HepG2 (cell line): ENCODE data around the gene RAB2B. TPM values are rescaled to one million over a fixed set of nuclear protein-coding genes. Genes with fewer than 3 reads are reported as not detected.
A peak's percentile ranks its signal among the peaks of the same experiment; 100 is the strongest.

Source experiments
- DMAP1 ChIP-seq: IDR thresholded peaks from 2 replicates; pipeline ENCODE4 v1.6.1; 2016
- ERF ChIP-seq: IDR thresholded peaks from 2 replicates; pipeline ENCODE4 v1.6.1; 2018; ENCODE audit warnings: missing biosample characterization, missing genetic modification reagents
- HMGA1 ChIP-seq: sonication (generic); formaldehyde crosslinking; conservative IDR thresholded peaks from 2 replicates; pipeline ENCODE4 v1.4.0; 2020; ENCODE audit warnings: missing genetic modification reagents
- KDM4B ChIP-seq: sonication (generic); formaldehyde crosslinking; IDR thresholded peaks from 2 replicates; pipeline ENCODE4 v1.4.0; 2020; ENCODE audit warnings: missing genetic modification reagents
- MAFK ChIP-seq, 2 experiments: IDR thresholded peaks in 1 of 2; conservative IDR thresholded peaks in 1 of 2; 2 replicates each; pipeline ENCODE4 v1.6.1; 2011; ENCODE audit warnings: improper control_type of control experiment in 2 of 2, low read length in 2 of 2
- POLR2G ChIP-seq: fragments of 200-400 bp; formaldehyde crosslinking; IDR thresholded peaks from 2 replicates; pipeline ENCODE4 v1.6.1; 2018; ENCODE audit warnings: mild to moderate bottlenecking, low read depth, low read length, moderate library complexity
- RAD51 ChIP-seq: fragments of 450-650 bp; IDR thresholded peaks from 2 replicates; pipeline ENCODE4 v1.6.1; 2016; ENCODE audit warnings: borderline replicate concordance
- SAP130 ChIP-seq: IDR thresholded peaks from 2 replicates; pipeline ENCODE4 v1.6.1; 2016; ENCODE audit warnings: low read depth
- SMYD3 ChIP-seq: sonication (generic); formaldehyde crosslinking; IDR thresholded peaks from 2 replicates; pipeline ENCODE4 v1.8.1; 2023; ENCODE audit warnings: mild to moderate bottlenecking, missing genetic modification reagents
- TBX3 ChIP-seq: fragments of 450-650 bp; IDR thresholded peaks from 2 replicates; pipeline ENCODE4 v1.6.1; 2017; ENCODE audit warnings: antibody characterized with exemption, mild to moderate bottlenecking, inconsistent platforms, borderline replicate concordance
- THAP9 ChIP-seq: sonication (generic); formaldehyde crosslinking; IDR thresholded peaks from 2 replicates; pipeline ENCODE4; 2020; ENCODE audit warnings: missing genetic modification reagents, mild to moderate bottlenecking, borderline replicate concordance
- TRIM24 ChIP-seq: sonication (generic); formaldehyde crosslinking; IDR thresholded peaks from 2 replicates; pipeline ENCODE4 v1.8.0; 2022; ENCODE audit warnings: mild to moderate bottlenecking, missing genetic modification reagents
- ZBTB39 ChIP-seq: sonication (generic); formaldehyde crosslinking; IDR thresholded peaks from 2 replicates; pipeline ENCODE4 v1.5.0; 2020; ENCODE audit warnings: missing genetic modification reagents
- ZEB1 ChIP-seq: IDR thresholded peaks from 2 replicates; pipeline ENCODE4 v1.6.1; 2012; ENCODE audit warnings: mild to moderate bottlenecking, low read depth, inconsistent platforms; ENCODE audit not compliant: insufficient replicate concordance
- ZFAT ChIP-seq: sonication (generic); formaldehyde crosslinking; conservative IDR thresholded peaks from 2 replicates; pipeline ENCODE4 v1.8.1; 2023; ENCODE audit warnings: missing genetic modification reagents, inconsistent platforms
- ZMAT5 ChIP-seq: sonication (generic); formaldehyde crosslinking; IDR thresholded peaks from 2 replicates; pipeline ENCODE4 v1.5.0; 2020; ENCODE audit warnings: mild to moderate bottlenecking, low read depth, missing genetic modification reagents, borderline replicate concordance
- ZNF574 ChIP-seq: sonication (generic); formaldehyde crosslinking; IDR thresholded peaks from 2 replicates; pipeline ENCODE4 v1.4.0; 2020; ENCODE audit warnings: missing genetic modification reagents
- ZNF607 ChIP-seq: sonication (generic); formaldehyde crosslinking; IDR thresholded peaks from 2 replicates; pipeline ENCODE4 v1.5.1; 2020; ENCODE audit warnings: missing genetic modification reagents, mild to moderate bottlenecking, borderline replicate concordance
- ZNF616 ChIP-seq: sonication (generic); formaldehyde crosslinking; IDR thresholded peaks from 2 replicates; pipeline ENCODE4 v1.5.0; 2020; ENCODE audit warnings: low read depth, mild to moderate bottlenecking, missing genetic modification reagents
- ZNF652 ChIP-seq: IDR thresholded peaks from 2 replicates; pipeline ENCODE4 v1.6.1; 2016; ENCODE audit warnings: low read depth, borderline replicate concordance
- ZNF670 ChIP-seq: sonication (generic); formaldehyde crosslinking; IDR thresholded peaks from 2 replicates; pipeline ENCODE4 v1.8.0; 2022; ENCODE audit warnings: mild to moderate bottlenecking, missing genetic modification reagents, borderline replicate concordance
- ZNF839 ChIP-seq: sonication (generic); formaldehyde crosslinking; IDR thresholded peaks from 2 replicates; pipeline ENCODE4 v1.4.0; 2020; ENCODE audit warnings: missing genetic modification reagents, mild to moderate bottlenecking, borderline replicate concordance
- polyA plus RNA-seq, 8 experiments: library from polyadenylated mRNA; depleted of rRNA in 3 of 8; stranded (reverse) in 7 of 8; unstranded in 1 of 8; fragments of >200 nt; fragmentation: Illumina TruSeq in 4 of 8; extraction: Trizol in 4 of 8; gene quantifications; 2 replicates each; pipeline versions ENCODE4 v1.2.1 to v1.2.3, GENCODE V29; 2011 to 2016; ENCODE audit warnings: low read depth in 4 of 8, missing spikeins in 1 of 8, mixed read lengths in 1 of 8; ENCODE audit not compliant: insufficient read depth in 1 of 8
- total RNA-seq, 5 experiments: library from RNA; depleted of rRNA; stranded (reverse); fragments of >200 nt; fragmentation: Illumina TruSeq; extraction: Trizol; gene quantifications; 2 replicates each; pipeline ENCODE4 v1.2.3, GENCODE V29; 2016; ENCODE audit warnings: low read depth in 1 of 5

The RAB2B gene
- total and polyA plus RNA-seq, 2 of the 13 experiments (the other 11 are each of a cell fraction or from before 2014, with no cell fraction given), result 36.0 to 60.6 TPM

GRCh38 chr14:21437063-21437901, 39.5 kb downstream of the RAB2B start (continued):
- peak; percentile 95 for TF ChIP-seq ZNF574 (CRISPR knock-in tag)
- TF ChIP-seq ZMAT5 (CRISPR knock-in tag), result no peak
- 0 out of 2 replicates have a peak, but pooled peaks have one; percentile 41 for TF ChIP-seq TBX3
- peak; percentile 86 for TF ChIP-seq DMAP1 (CRISPR knock-in tag)
- no peak for TF ChIP-seq RAD51
- 0 out of 2 replicates have a peak, but pooled peaks have one; percentile 19 for TF ChIP-seq ZBTB39 (CRISPR knock-in tag)
- TF ChIP-seq ZNF607 (CRISPR knock-in tag), result peak; percentile 63
- no peak for TF ChIP-seq MAFK (conservative IDR thresholded peaks at IDR 0.05 in 1 of 2, IDR thresholded peaks at IDR 0.05 in 1 of 2; ENCODE audit: low read length in 2 of 2)
- peak; percentile 78; the same call in 1 of the 2 replicates for TF ChIP-seq ZNF839
- peak; percentile 99 for TF ChIP-seq POLR2G
- TF ChIP-seq TRIM24 (CRISPR knock-in tag), result no peak
- TF ChIP-seq ZNF670 (CRISPR knock-in tag), result no peak
- TF ChIP-seq ZNF652 (CRISPR knock-in tag), result no peak
- TF ChIP-seq THAP9, result peak; percentile 91
- peak; percentile 52; the same call in 1 of the 2 replicates for TF ChIP-seq ZNF616 (CRISPR knock-in tag)
- no peak for TF ChIP-seq ZEB1
- TF ChIP-seq SMYD3 (CRISPR knock-in tag), result no peak
- peak; percentile 97 for TF ChIP-seq SAP130 (CRISPR knock-in tag)
- no peak for TF ChIP-seq HMGA1
- no peak for TF ChIP-seq ZFAT (CRISPR knock-in tag)
- TF ChIP-seq KDM4B (CRISPR knock-in tag), result peak; percentile 73; the same call in 1 of the 2 replicates
- peak; percentile 98 for TF ChIP-seq ERF (CRISPR knock-in tag)
